Neural progenitor cell (in vitro differentiated cells): ENCODE measurements around the gene R3HCC1L. TPM values are rescaled to one million over a fixed set of nuclear protein-coding genes. Genes with fewer than 3 reads are reported as not detected.

ENCODE experiments used
- DNase-seq: peaks from one replicate; pipeline ENCODE4 v3.0.0-alpha.2; 2016; ENCODE audit warnings: low spot score
- H2AFZ ChIP-seq: fragments of 200-600 bp; sonication (generic); replicated peaks from 2 replicates; pipeline ENCODE4 v1.6.1; 2016; ENCODE audit warnings: antibody characterized with exemption
- H3F3A ChIP-seq: fragments of 200-600 bp; sonication (generic); 2 replicates; pipeline ENCODE4 v1.6.1; 2016; ENCODE audit warnings: antibody characterized with exemption, low read depth
- H3K27ac ChIP-seq: fragments of 200-600 bp; sonication (generic); 2 replicates; pipeline ENCODE4 v1.5.1; 2016; ENCODE audit warnings: mild to moderate bottlenecking
- H3K27me3 ChIP-seq: fragments of 200-600 bp; sonication (generic); 2 replicates; pipeline ENCODE4 v1.6.1; 2016; ENCODE audit warnings: mild to moderate bottlenecking, moderate library complexity
- H3K36me3 ChIP-seq: fragments of 200-600 bp; sonication (generic); 2 replicates; pipeline ENCODE4 v1.5.1; 2016
- H3K4me1 ChIP-seq: fragments of 200-600 bp; sonication (generic); 2 replicates; pipeline ENCODE4 v1.6.1; 2016; ENCODE audit warnings: mixed run types
- H3K4me2 ChIP-seq: fragments of 200-600 bp; sonication (generic); 2 replicates; pipeline ENCODE4 v1.6.1; 2016
- H3K4me3 ChIP-seq: fragments of 200-600 bp; sonication (generic); 2 replicates; pipeline ENCODE4 v1.5.1; 2016
- H3K79me2 ChIP-seq: fragments of 200-600 bp; sonication (generic); 2 replicates; pipeline ENCODE4 v1.6.1; 2016; ENCODE audit warnings: low read depth
- H3K9ac ChIP-seq: fragments of 200-600 bp; sonication (generic); 2 replicates; pipeline ENCODE4 v1.6.1; 2016
- H3K9me3 ChIP-seq: fragments of 200-600 bp; sonication (generic); 2 replicates; pipeline ENCODE4 v1.5.1; 2016; ENCODE audit warnings: low read depth
- H4K20me1 ChIP-seq: fragments of 200-600 bp; sonication (generic); 2 replicates; pipeline ENCODE4 v1.6.1; 2016; ENCODE audit warnings: low read depth
- H3K27ac Mint-ChIP-seq: 3 replicates; pipeline ENCODE4 v1.8.0; 2021; ENCODE audit warnings: mixed read lengths
- H3K27me3 Mint-ChIP-seq: 2 replicates; pipeline ENCODE4 v1.8.0; 2022; ENCODE audit warnings: low read depth, mild to moderate bottlenecking, inconsistent platforms, moderate library complexity, mixed read lengths; ENCODE audit not compliant: insufficient read depth
- H3K36me3 Mint-ChIP-seq: 3 replicates; pipeline ENCODE4 v1.8.0; 2021; ENCODE audit warnings: mixed read lengths
- H3K4me1 Mint-ChIP-seq: 3 replicates; pipeline ENCODE4 v1.8.0; 2021; ENCODE audit warnings: mixed read lengths
- H3K4me3 Mint-ChIP-seq: 3 replicates; pipeline ENCODE4 v1.8.0; 2021; ENCODE audit warnings: mild to moderate bottlenecking, moderate library complexity, mixed read lengths
- H3K9me3 Mint-ChIP-seq: 3 replicates; pipeline ENCODE4 v1.8.0; 2020; ENCODE audit warnings: mixed read lengths
- CTCF ChIP-seq: fragments of 200-600 bp; sonication (generic); IDR thresholded peaks from 2 replicates; pipeline ENCODE4 v1.5.1; 2017; ENCODE audit warnings: antibody characterized with exemption, mild to moderate bottlenecking
- EZH2 ChIP-seq: fragments of 200-600 bp; sonication (generic); IDR thresholded peaks from 2 replicates; pipeline ENCODE4 v1.6.1; 2017; ENCODE audit warnings: antibody characterized with exemption, mild to moderate bottlenecking, moderate library complexity
- EZH2phosphoT487 ChIP-seq: fragments of 200-600 bp; sonication (generic); IDR thresholded peaks from 2 replicates; pipeline ENCODE4 v1.6.1; 2017; ENCODE audit warnings: antibody characterized with exemption
- total RNA-seq: library from RNA; depleted of rRNA; stranded (reverse); fragments of >200 nt; gene quantifications from 2 replicates; pipeline ENCODE4 v1.2.3, GENCODE V29; 2015; ENCODE audit warnings: low replicate concordance

The R3HCC1L gene
- total RNA-seq, result 21.7 and 26.8 TPM in 2 replicates

GRCh38 chr10:98134431-98135221 is at the start of gene R3HCC1L:
Gene R3HCC1L (plus strand): TSS chr10:98134657. CDS start chr10:98208115, 73,458 bp downstream.
- Histone ChIP-seq H3K9ac (peak within 1 kb of the TSS; percentile 60), H3K4me3 (peak within 1 kb of the TSS; percentile 64), H4K20me1 (peaks cover 27% of the 10 kb centered on the region), H3K79me2 (peaks cover 48% of the 10 kb centered on the region), H3K27ac (peak within 1 kb of the TSS; percentile 2), H3F3A (peaks cover 3% of the 10 kb centered on the region), H3K9me3 (no peaks in the 10 kb centered on the region), H2AFZ (peak within 1 kb of the TSS; percentile 88), H3K27me3 (no peaks in the 10 kb centered on the region), H3K4me2 (peak within 1 kb of the TSS; percentile 79), H3K4me1 (peaks cover 6% of the 10 kb centered on the region), H3K36me3 (no peaks in the 10 kb centered on the region)
- Mint-ChIP-seq H3K4me3 (peak within 1 kb of the TSS; percentile 84), H3K27ac (peak within 1 kb of the TSS; percentile 85), H3K4me1 (peaks cover 19% of the 10 kb centered on the region), H3K36me3 (peaks cover 4% of the 10 kb centered on the region), H3K9me3 (peaks cover 9% of the 10 kb centered on the region), H3K27me3 (no peaks in the 10 kb centered on the region)
- DNase-seq, result peak; percentile 94
- TF ChIP-seq EZH2 (no peak), CTCF (no peak), EZH2phosphoT487 (no peak)

- no peak overlapping the region for H3K9ac ChIP-seq
- H3K9me3 ChIP-seq, result no peaks in the 10 kb centered on the region
- no peaks in the 10 kb centered on the region for H3K4me1 Mint-ChIP-seq
- TF ChIP-seq CTCF (no peak), EZH2 (no peak), EZH2phosphoT487 (no peak)
- H3K27me3 ChIP-seq, result no peaks in the 10 kb centered on the region
- H3K27ac ChIP-seq, result no peak overlapping the region
- H2AFZ ChIP-seq, result no peak overlapping the region
- no peaks in the 10 kb centered on the region for H3F3A ChIP-seq
- H3K4me3 Mint-ChIP-seq, result no peak overlapping the region
- H3K27me3 Mint-ChIP-seq, result peaks cover 7% of the 10 kb centered on the region
- no peak overlapping the region for H3K4me2 ChIP-seq
- H3K36me3 Mint-ChIP-seq, result no peaks in the 10 kb centered on the region
- H3K27ac Mint-ChIP-seq, result no peak overlapping the region
- no peaks in the 10 kb centered on the region for H3K9me3 Mint-ChIP-seq
- H3K4me3 ChIP-seq, result no peak overlapping the region
- H3K79me2 ChIP-seq, result no peaks in the 10 kb centered on the region
- H3K4me1 ChIP-seq, result no peaks in the 10 kb centered on the region
- H3K36me3 ChIP-seq, result no peaks in the 10 kb centered on the region
- DNase-seq, result no peak
- no peaks in the 10 kb centered on the region for H4K20me1 ChIP-seq
Measured at GRCh38 chr10:98085238-98085637, 49.2 kb upstream of the R3HCC1L start.

- H2AFZ ChIP-seq, result no peak overlapping the region
- no peaks in the 10 kb centered on the region for H3F3A ChIP-seq
- H3K4me1 Mint-ChIP-seq, result no peaks in the 10 kb centered on the region
- H3K36me3 Mint-ChIP-seq, result no peaks in the 10 kb centered on the region
- DNase-seq, result no peak
- H3K79me2 ChIP-seq, result no peaks in the 10 kb centered on the region
- H3K27me3 ChIP-seq, result no peaks in the 10 kb centered on the region
- no peaks in the 10 kb centered on the region for H3K4me1 ChIP-seq
- no peak overlapping the region for H3K27ac Mint-ChIP-seq
- no peak for TF ChIP-seq EZH2phosphoT487
- no peak for TF ChIP-seq EZH2
- TF ChIP-seq CTCF, result no peak
- H3K4me3 ChIP-seq, result no peak overlapping the region
- H3K27ac ChIP-seq, result no peak overlapping the region
- H3K9ac ChIP-seq, result no peak overlapping the region
- no peak overlapping the region for H3K4me3 Mint-ChIP-seq
- H3K9me3 Mint-ChIP-seq, result no peaks in the 10 kb centered on the region
- H4K20me1 ChIP-seq, result no peaks in the 10 kb centered on the region
- H3K9me3 ChIP-seq, result no peaks in the 10 kb centered on the region
- H3K36me3 ChIP-seq, result no peaks in the 10 kb centered on the region
- peaks cover 7% of the 10 kb centered on the region for H3K27me3 Mint-ChIP-seq
- no peak overlapping the region for H3K4me2 ChIP-seq
Measured at GRCh38 chr10:98086837-98087708, 47.4 kb upstream of the R3HCC1L start.
